Measurements from ENCODE around the gene TNRC6C.

TNRC6C gene

GRCh38 chr17:78122216-78122930 is 163.9 kb downstream of the TNRC6C start:
- WGBS, 2 experiments (ENCODE audit: insufficient coverage in 2 of 2) = 96 to 97% methylated on average over 21 to 22 of the region's 23 CpGs
- Histone ChIP-seq H3K4me3 (ENCODE audit: extremely low read depth, insufficient read depth, low read length, poor library complexity, severe bottlenecking) (no peak overlapping the region), H3K9me3 (ENCODE audit: control insufficient read depth, low read length) (no peaks in the 10 kb centered on the region), H3K36me3 (ENCODE audit: control insufficient read depth, insufficient read depth, low read length) (peaks cover 80% of the 10 kb centered on the region), H3K27ac (ENCODE audit: low read depth, low read length, severe bottlenecking) (no peak overlapping the region), H3K4me1 (ENCODE audit: control insufficient read depth, insufficient read depth, low read length, poor library complexity, severe bottlenecking) (peaks cover 23% of the 10 kb centered on the region)

DNA sequence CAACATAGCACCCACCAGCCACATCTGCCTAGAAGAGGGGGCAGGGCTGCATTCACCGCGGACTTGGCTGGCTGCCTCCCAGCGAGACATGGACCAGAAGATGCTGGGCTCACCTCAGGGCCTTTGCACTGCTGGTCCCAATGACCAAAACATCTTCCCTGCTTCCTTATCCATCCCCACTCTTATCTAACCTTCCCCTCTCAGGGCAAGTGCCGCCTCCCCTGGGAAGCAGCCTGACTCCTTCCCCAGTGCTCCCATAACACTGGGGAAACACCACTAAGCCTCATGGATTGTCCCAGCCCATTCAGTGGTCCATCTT is 164.4 kb downstream of the TNRC6C start:
- Histone ChIP-seq H3K27ac (ENCODE audit: low read depth, low read length, severe bottlenecking) (no peak overlapping the region), H3K4me3 (ENCODE audit: extremely low read depth, insufficient read depth, low read length, poor library complexity, severe bottlenecking) (no peak overlapping the region), H3K9me3 (ENCODE audit: control insufficient read depth, low read length) (no peaks in the 10 kb centered on the region), H3K36me3 (ENCODE audit: control insufficient read depth, insufficient read depth, low read length) (peaks cover 76% of the 10 kb centered on the region), H3K4me1 (ENCODE audit: control insufficient read depth, insufficient read depth, low read length, poor library complexity, severe bottlenecking) (peaks cover 23% of the 10 kb centered on the region)
- 75 to 90% methylated on average over 3 to 4 of the region's 4 CpGs for WGBS, 2 experiments (ENCODE audit: insufficient coverage in 2 of 2)

- WGBS, 2 experiments (ENCODE audit: insufficient coverage in 2 of 2) = 98 to 100% methylated on average over 4 to 5 of the region's 5 CpGs
- H3K4me1 ChIP-seq (ENCODE audit: control insufficient read depth, insufficient read depth, low read length, poor library complexity, severe bottlenecking) = peaks cover 23% of the 10 kb centered on the region
- no peaks in the 10 kb centered on the region for H3K9me3 ChIP-seq (ENCODE audit: control insufficient read depth, low read length)
- no peak overlapping the region for H3K4me3 ChIP-seq (ENCODE audit: extremely low read depth, insufficient read depth, low read length, poor library complexity, severe bottlenecking)
- no peak overlapping the region for H3K27ac ChIP-seq (ENCODE audit: low read depth, low read length, severe bottlenecking)
- H3K36me3 ChIP-seq (ENCODE audit: control insufficient read depth, insufficient read depth, low read length) = peaks cover 74% of the 10 kb centered on the region
Measured at GRCh38 chr17:78123258-78123929, 164.9 kb downstream of the TNRC6C start.

DNA sequence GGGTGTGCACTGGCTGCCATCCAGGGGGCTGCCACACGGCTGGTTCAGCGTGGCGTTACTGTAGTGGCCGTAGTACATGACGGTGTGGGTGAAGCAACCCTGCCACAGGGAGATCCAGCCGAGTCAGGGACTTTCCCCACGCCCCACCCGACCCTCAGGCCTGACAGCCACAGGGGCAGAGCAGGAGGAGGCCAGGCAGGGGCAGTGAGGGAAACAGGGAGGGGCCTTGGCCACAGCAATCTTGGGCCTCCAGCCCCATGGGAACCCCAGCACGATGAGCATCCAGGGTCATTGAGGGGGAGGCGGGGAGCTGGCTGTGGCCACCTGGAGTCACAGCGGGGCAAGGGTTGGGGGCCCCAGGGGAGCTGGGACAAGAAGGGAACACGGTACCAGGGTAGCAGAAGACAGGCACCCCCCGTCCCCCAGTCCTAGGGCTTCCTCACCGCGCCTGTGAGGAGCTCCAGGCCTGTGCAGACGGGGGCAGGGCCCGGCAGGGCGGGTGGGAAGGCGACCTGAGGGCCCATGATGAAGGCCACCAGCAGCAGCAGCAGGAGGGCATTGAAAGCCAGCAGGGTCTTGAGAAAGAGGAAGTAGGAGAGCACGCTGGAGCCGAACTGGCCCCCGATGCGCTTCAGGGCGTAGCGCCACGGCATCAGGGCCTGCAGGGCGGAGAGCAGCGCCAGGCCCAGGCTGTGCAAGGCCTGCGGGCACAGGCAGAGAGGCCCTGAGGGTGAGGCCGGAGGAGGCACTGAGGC is 165.8 kb downstream of the TNRC6C start:
- peaks cover 69% of the 10 kb centered on the region for H3K36me3 ChIP-seq (ENCODE audit: control insufficient read depth, insufficient read depth, low read length)
- 96 to 97% methylated on average over 23 to 30 of the region's 30 CpGs for WGBS, 2 experiments (ENCODE audit: insufficient coverage in 2 of 2)

GRCh38 chr17:78124836-78125137 is 166.3 kb downstream of the TNRC6C start:
- 89 to 96% methylated on average over 8 to 11 of the region's 12 CpGs for WGBS, 2 experiments (ENCODE audit: insufficient coverage in 2 of 2)

More for the DNA sequence above, 165.8 kb downstream of the TNRC6C start:
- Histone ChIP-seq H3K9me3 (ENCODE audit: control insufficient read depth, low read length) (no peaks in the 10 kb centered on the region), H3K27ac (ENCODE audit: low read depth, low read length, severe bottlenecking) (no peak overlapping the region), H3K4me1 (ENCODE audit: control insufficient read depth, insufficient read depth, low read length, poor library complexity, severe bottlenecking) (peaks cover 23% of the 10 kb centered on the region), H3K4me3 (ENCODE audit: extremely low read depth, insufficient read depth, low read length, poor library complexity, severe bottlenecking) (no peak overlapping the region)

GRCh38 chr17:78125138-78125913 is 166.8 kb downstream of the TNRC6C start:
- Histone ChIP-seq H3K9me3 (ENCODE audit: control insufficient read depth, low read length) (no peaks in the 10 kb centered on the region), H3K36me3 (ENCODE audit: control insufficient read depth, insufficient read depth, low read length) (peaks cover 58% of the 10 kb centered on the region), H3K4me1 (ENCODE audit: control insufficient read depth, insufficient read depth, low read length, poor library complexity, severe bottlenecking) (peaks cover 34% of the 10 kb centered on the region), H3K27ac (ENCODE audit: low read depth, low read length, severe bottlenecking) (no peak overlapping the region), H3K4me3 (ENCODE audit: extremely low read depth, insufficient read depth, low read length, poor library complexity, severe bottlenecking) (no peak overlapping the region)
- 95 to 98% methylated on average over 32 to 36 of the region's 39 CpGs for WGBS, 2 experiments (ENCODE audit: insufficient coverage in 2 of 2)

More at GRCh38 chr17:78124836-78125137, 166.3 kb downstream of the TNRC6C start:
- H3K9me3 ChIP-seq (ENCODE audit: control insufficient read depth, low read length) = no peaks in the 10 kb centered on the region
- H3K4me1 ChIP-seq (ENCODE audit: control insufficient read depth, insufficient read depth, low read length, poor library complexity, severe bottlenecking) = peaks cover 29% of the 10 kb centered on the region
- H3K27ac ChIP-seq (ENCODE audit: low read depth, low read length, severe bottlenecking) = no peak overlapping the region
- peaks cover 63% of the 10 kb centered on the region for H3K36me3 ChIP-seq (ENCODE audit: control insufficient read depth, insufficient read depth, low read length)
- no peak overlapping the region for H3K4me3 ChIP-seq (ENCODE audit: extremely low read depth, insufficient read depth, low read length, poor library complexity, severe bottlenecking)

- H3K4me3 ChIP-seq (ENCODE audit: extremely low read depth, insufficient read depth, low read length, poor library complexity, severe bottlenecking) = peak overlapping the region; percentile 91
- H3K9me3 ChIP-seq (ENCODE audit: control insufficient read depth, low read length) = no peaks in the 10 kb centered on the region
- peaks cover 41% of the 10 kb centered on the region for H3K4me1 ChIP-seq (ENCODE audit: control insufficient read depth, insufficient read depth, low read length, poor library complexity, severe bottlenecking)
- WGBS, 2 experiments (ENCODE audit: insufficient coverage in 2 of 2) = 91 to 95% methylated on average over 19 to 22 of the region's 25 CpGs
- peaks cover 50% of the 10 kb centered on the region for H3K36me3 ChIP-seq (ENCODE audit: control insufficient read depth, insufficient read depth, low read length)
- H3K27ac ChIP-seq (ENCODE audit: low read depth, low read length, severe bottlenecking) = peak overlapping the region; percentile 97
Measured at GRCh38 chr17:78125976-78126894, 167.7 kb downstream of the TNRC6C start.

DNA sequence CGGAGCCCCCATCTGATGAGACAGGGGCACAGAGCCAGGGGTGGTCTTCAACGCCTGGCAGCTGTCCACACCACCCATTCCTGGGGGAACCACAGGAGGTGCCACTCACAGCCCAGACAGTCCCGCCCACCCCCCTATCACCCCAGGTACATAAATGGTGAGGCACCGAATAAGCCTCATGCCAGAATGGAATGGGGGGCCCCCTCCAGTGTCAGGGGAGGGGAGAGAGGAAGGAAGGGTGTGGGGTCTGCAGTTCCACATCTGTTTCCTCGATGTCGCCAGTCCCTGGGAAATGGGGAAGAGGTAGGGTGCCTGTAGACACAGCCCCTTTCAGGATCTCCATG is 168.4 kb downstream of the TNRC6C start:
- Histone ChIP-seq H3K36me3 (ENCODE audit: control insufficient read depth, insufficient read depth, low read length) (peaks cover 45% of the 10 kb centered on the region), H3K4me3 (ENCODE audit: extremely low read depth, insufficient read depth, low read length, poor library complexity, severe bottlenecking) (peak overlapping the region; percentile 91), H3K9me3 (ENCODE audit: control insufficient read depth, low read length) (no peaks in the 10 kb centered on the region), H3K27ac (ENCODE audit: low read depth, low read length, severe bottlenecking) (peak overlapping the region; percentile 97), H3K4me1 (ENCODE audit: control insufficient read depth, insufficient read depth, low read length, poor library complexity, severe bottlenecking) (peaks cover 46% of the 10 kb centered on the region)
- 69 to 74% methylated on average over 4 to 5 of the region's 6 CpGs for WGBS, 2 experiments (ENCODE audit: insufficient coverage in 2 of 2)

DNA sequence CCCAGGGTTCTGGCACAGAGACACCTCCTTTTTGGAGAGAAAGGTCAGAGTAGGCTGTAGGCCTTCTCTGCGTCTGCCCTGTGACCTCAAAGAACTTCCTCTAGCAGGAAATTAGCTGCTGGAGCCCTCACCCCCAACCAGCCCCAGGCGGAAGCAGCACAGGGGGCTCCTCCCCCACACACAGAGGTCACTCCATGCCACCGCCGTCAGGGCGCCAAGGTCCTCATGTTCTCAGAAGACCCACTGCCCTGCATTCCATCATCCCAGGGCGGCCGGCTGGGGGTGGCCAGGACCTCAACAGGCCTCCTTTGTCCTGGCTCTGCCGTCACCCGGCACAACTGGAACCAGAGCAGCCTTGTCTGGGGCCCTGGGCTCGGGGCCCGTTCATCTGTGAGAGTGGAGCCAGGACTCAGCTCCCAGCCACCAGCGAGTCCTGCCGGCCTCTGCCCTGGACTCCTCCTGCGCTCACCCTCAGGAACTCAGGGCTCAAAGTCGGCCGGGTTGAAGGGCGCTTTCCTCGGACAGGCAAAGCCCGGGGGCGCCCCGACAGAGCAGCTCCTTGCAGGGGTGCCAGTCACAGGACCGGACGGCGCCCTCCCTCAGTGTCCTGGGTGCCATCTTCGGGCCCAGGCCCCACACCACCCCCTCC is 168.9 kb downstream of the TNRC6C start:
- peak overlapping the region; percentile 97 for H3K27ac ChIP-seq (ENCODE audit: low read depth, low read length, severe bottlenecking)
- peak overlapping the region; percentile 91 for H3K4me3 ChIP-seq (ENCODE audit: extremely low read depth, insufficient read depth, low read length, poor library complexity, severe bottlenecking)
- peaks cover 46% of the 10 kb centered on the region for H3K4me1 ChIP-seq (ENCODE audit: control insufficient read depth, insufficient read depth, low read length, poor library complexity, severe bottlenecking)
- 1 to 4% methylated on average over 15 to 25 of the region's 25 CpGs for WGBS, 2 experiments (ENCODE audit: insufficient coverage in 2 of 2)
- no peaks in the 10 kb centered on the region for H3K9me3 ChIP-seq (ENCODE audit: control insufficient read depth, low read length)
- peaks cover 43% of the 10 kb centered on the region for H3K36me3 ChIP-seq (ENCODE audit: control insufficient read depth, insufficient read depth, low read length)

All from mesodermal cell (in vitro differentiated cells).